HUDEP-2 (cell line): ENCODE results near the gene HK3.

ENCODE experiments used
- DNase-seq, 76 experiments: peaks; one replicate each; lab custom pipeline; 2025; ENCODE audit not compliant: unreplicated experiment in 76 of 76; lab: John Stamatoyannopoulos, UW

The HK3 gene

DNA sequence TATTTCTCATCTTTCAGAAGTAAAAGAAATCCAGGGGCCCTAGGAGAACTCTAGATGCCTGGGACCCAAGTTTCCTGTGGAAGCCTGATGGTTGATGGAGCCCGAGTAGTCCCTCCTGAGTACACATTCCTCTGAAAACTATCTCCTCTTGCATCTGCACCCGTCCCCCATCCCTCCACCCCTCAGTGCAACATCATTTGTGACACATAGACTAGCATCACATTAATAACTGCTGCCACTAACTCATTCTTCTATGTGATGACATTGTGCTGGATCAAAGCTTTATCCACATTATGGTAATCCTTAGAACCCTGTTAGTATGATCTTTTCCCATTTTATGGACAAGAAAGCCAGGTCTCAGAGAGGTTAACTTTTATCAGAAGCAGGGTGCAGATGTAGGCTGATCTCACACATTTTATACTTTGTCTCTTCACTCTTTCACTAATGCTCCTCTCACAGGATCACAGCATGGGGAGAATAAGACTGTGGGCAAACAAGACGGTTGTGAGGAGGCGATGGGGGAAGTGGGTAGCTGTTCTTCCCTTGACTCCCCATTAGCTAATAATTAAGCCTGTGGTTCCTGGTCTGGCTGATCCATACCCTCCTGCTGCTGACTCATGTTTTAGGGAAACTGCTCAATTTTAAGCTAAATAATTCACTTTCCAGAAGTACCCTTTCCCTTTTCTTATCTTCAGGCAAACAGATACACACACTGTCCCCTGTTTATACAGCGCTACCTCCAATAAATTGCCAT is 3.9 kb upstream of the HK3 start:
- DNase-seq, result no peak

- no peak for DNase-seq
These were observed 3.1 kb upstream of the HK3 start for GRCh38 chr5:176902102-176902814.

DNA sequence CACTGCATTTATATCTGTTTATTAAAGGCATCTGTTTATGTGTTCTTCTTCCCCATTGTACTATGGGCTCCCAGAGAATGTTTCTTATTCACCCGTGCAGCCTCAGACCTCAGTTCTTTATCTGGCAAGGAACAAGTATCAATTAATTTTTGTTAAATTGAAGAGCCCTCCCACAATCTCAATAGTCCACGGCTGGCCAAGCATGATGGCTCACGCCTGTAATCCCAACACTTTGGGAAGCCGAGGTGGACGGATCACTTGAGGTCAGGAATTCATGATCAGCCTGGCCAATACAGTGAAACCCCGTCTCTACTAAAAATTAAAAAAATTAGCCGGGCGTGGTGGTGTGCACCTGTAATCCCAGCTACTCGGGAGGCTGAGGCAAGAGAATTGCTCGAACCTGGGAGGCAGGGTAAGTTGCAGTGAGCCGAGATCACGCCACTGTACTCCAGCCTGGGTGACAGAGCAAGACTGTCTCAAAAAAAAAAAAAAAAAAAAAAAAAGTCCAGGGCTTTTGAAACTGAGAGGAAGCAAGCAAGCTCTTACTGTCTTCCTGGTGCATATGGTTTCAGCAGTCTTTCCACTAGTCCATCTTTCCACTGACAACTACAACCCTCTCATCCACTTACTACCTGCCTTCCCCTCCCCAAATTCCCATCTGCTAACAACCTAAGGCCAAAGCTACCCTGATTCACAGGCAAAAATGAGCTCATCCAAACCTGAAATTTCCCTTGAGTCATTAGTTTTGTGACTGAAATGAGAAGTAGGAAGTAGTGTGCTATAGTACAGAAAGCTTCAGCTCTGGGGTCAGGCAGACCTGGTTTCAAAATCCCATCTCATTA is 2.3 kb upstream of the HK3 start:
- no peak for DNase-seq

GRCh38 chr5:176900780-176901204 is 1.6 kb upstream of the HK3 start:
- no peak for DNase-seq

GRCh38 chr5:176899946-176900779 is 1.0 kb upstream of the HK3 start:
- peak in 8 of 76 experiments; percentile 1 to 15 (median 8) for DNase-seq

GRCh38 chr5:176897263-176897662 is 1.9 kb downstream of the HK3 start:
- no peak for DNase-seq

DNA sequence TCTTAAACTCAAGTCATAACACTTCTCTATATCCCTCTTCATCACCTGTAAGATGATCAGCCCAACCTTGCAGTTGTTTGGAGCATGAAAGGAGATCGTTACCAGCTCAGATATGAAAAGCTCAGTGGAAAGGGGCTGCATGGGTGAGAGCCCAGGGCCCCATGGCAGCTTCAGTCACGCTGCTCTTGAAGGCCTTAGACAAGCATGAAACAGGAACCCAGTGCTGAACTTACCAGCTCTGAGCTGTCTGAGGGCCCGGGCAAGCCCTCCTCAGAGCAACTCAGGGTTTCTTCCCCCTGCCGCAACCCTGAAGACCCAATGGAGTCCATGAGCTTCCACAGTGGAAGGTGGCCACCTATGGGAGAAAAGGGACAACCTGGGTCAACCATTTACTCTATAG is 3.3 kb downstream of the HK3 start:
- no peak for DNase-seq

DNA sequence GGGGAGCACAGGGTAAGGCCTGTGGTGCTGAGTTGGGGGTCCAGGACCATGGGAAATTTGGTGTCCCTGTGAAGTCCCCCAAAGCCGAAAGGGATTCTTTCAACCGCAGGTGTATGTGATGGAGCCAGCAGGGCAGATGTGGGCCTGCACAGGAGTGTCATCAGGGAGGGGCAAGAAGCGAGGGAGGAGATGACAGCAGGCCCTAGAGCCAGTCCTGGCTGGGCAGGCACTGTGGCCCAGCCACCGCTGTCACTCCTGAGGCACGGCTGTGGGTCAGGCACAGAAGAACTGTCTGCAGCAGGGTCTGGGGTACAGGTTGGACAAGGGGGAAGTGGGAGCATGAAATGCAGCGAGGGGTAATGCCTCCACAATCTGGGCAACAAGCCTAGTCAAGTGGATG is 4.8 kb downstream of the HK3 start:
- DNase-seq, result no peak

DNA sequence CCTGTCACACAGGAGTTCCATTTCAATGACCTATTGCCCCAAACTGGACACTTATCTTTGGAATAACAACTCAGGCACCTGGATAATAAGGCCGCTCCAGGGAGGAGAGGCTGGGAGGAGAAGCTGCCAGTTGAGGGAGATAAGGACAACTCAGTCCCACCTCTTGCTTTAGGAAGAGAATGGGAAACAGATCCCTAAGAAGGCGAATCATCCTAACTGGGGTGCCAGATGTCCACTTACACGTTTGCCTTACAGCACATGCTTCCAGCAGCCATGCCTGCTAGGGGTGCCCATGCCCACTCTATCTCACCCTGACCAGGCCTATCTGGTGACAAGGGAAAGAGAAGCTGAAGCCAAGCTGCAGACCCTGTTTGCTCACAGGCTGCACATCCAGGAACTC is 6.5 kb downstream of the HK3 start:
- no peak for DNase-seq

DNA sequence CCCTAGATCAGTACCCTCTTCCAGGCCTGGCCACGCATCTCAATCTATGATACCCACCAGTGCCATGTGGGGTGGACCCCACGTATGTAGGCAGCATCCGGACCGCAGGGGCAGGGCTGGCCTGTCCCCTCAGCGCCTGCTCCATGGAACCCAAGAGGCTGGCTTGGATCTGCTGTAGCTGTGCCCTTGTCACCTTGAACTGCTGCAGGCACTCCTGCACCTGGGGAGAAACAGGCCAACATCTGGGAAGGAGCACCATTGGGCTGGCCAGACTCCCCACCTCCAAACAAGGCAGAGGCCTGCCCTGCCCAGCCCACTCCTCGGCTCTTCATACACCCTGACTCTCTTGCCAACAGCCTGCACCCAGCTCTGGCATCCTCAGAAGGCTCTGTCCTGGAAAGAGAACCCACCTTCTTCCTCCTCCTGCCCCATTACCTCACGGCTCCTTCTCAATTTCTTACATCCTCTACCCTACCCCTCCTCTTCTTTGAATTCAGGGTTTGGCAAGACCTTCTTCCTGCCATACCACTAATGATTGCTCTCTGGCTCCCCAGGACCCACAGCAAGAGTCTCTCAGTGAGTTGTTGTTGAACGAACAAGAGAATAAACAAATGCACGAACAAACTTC is 7.7 kb downstream of the HK3 start:
- DNase-seq, result no peak

DNA sequence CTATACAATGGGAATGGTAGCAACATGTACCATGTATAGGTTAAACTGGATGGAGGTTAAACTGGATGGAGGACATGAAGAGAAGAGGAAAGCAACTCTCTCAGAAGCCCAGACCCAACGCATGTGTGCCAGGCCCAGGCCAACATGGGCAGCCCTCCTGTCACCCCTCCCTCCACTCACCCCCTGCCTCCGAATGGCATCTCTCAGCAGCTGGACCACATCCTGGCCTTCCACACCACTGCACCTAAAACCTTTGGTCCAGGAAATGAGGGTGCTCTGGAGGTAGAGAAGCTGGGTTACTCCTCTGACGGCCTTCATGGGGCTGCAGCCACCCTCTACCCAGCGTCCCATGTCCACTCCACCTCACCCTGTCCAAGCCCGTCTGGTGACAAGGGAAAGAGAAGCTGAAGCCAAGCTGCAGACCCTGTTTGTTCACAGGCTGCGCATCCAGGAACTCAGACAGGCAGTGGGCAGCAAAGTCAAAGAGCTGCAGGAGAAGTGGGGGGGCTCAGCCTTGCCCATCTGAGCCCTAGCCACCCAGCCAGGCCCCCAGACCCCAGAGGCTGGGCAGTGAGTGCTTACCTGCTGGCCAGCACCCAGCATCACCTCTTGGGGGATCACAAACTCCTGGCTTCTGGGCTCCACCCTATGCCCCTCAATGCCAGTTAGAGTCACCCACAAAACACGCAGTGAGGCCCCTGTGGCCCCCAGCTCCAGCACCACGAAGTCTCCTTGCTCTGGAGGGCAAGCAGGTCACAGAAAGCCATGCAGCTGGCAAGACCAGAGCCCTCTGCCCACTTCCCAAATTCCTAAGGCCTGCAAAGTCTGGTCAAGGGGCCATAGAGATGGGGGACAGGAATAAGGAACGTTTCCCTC is 8.5 kb downstream of the HK3 start:
- no peak for DNase-seq

- DNase-seq, result no peak
These were observed 9.5 kb downstream of the HK3 start for GRCh38 chr5:176889321-176890280.

DNA sequence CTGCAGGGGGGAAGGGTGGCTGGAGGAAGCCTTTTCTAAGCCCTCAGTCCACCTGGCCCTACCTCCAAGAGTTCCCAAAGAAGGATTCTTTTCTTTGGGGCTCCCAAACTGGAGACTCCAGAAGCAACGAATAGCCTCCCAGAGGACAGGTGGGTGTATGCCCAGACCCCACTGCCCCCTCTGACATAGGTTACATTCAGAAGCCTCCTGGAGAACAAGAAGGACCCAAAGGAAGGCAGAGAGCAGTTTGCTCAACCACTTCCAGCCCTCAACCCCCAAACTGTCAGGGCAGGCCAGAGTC is 10.3 kb downstream of the HK3 start:
- DNase-seq, result no peak

DNA sequence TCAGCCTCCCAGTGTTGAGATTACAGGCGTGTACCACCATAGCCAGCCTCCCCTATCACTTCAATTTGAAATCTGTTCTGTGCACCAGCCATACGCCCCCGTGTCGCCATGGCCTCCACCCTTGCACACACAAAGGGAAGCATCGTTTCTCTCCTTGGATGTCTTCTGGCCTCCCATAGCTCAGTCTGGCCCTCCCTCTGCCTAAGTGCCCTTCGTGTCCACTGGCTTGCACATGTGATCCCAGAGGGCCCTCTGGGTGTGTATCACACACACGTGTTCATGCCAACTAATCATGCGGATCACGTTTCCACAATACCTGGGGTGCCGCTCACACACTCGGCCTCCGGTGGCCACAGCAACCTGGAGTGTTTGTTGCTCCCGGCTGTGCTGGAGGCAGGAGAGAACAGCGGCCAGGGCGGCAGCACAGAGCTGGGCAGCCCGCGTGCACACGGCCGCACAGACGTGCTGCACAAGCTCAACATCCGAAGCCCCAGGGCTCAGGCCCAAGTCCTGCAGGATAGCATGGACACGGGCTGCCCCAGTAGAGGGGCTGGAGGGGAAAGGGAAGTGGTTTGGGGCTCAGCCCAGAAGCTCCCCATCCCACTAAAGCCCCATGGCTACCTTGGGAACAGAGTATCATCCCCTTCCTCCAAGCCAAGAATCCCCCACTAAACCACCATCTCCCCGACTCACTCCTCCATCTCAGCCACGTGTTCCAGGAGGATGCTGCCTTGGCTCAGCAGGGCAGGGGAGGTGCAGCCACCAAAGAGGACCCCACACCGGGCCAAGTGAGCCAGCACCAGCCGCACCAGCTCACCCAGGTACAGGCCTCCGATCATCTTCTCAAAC is 10.9 kb downstream of the HK3 start:
- DNase-seq, result no peak

GRCh38 chr5:176887252-176887849 is 11.8 kb downstream of the HK3 start:
- DNase-seq, result no peak

DNA sequence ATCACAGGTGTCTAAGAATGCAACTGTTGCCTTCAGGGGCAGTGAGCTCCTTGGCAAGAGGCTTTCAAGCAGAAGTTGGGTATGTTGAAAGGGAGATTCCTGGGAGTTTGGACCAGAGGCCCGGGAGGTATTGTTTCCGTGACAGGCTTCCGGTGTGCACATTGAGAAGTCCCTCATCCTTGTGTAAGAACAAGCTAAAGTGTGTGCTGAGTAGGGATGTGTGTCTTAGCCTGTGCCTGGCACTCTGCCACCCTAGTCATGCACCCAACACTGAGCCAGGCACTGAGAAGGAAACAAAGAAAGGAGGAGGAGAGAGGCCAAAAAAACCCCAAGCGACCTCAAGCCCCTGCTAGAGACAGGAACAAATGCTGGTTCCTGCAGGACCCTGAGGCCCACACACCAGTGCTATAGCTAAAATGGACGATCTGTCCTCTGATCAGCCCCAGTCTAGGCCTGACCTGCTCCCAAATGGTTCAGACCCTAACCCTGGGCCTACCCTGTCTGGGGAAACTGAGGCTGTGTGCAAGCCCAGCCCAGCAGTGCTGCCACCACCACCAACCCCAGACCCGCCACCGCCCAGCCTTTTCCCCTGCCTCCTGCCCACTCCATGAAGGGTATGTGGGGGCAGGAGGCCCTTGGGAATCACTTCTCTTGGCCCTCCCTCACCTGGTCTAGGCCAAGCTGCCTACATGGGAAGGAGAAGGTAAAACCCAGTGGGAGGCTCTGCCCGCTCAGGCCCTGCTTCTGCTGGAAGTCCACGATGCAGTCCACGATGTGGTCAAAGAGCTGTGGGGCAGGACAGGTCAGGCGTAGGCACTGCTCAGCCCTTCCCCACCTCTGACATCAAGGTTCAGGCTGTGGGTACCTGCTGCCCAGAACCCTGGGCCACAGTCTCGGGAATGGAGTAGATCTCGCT is 12.6 kb downstream of the HK3 start:
- DNase-seq, result no peak
